HepG2 (cell line): ENCODE data around the gene ELN. TPM values are rescaled to one million over a fixed set of nuclear protein-coding genes. Genes with fewer than 3 reads are reported as not detected.

Experiments used
- ATAC-seq: fragments of 200-7000 bp; cut with Tn5 transposase; 3 replicates; pipeline ENCODE4 v1.9.1; 2020; ENCODE audit warnings: mild to moderate bottlenecking, moderate library complexity
- BruUV-seq: library from RNA; stranded (reverse); fragments of 400-500 nt; replicated peaks from 2 replicates; lab custom pipeline; 2021; lab: Mats Ljungman, UMichigan
- CTCF ChIA-PET: fragments of 300-600 bp; formaldehyde crosslinking; extraction: SDS; loops from one replicate; lab custom pipeline; 2021; ENCODE audit warnings: low total read pairs, inconsistent platforms, low intra/inter-chr PET ratio; lab: Yijun Ruan, JAX
- POLR2A ChIA-PET: fragments of 350-600 bp; sonication (Branson Sonifier 250); formaldehyde crosslinking; loops from one replicate; lab custom pipeline; 2020; ENCODE audit warnings: antibody characterized with exemption, inconsistent platforms; lab: Yijun Ruan, JAX
- DNase-seq: peaks from one replicate; pipeline ENCODE4 v3.0.0-alpha.2; 2015; ENCODE audit warnings: low spot score
- FAIRE-seq: peaks from 3 replicates; lab custom pipeline; 2011; peaks lifted over from hg19 to GRCh38; lab: Jason Lieb, UNC
- H2AFZ ChIP-seq: one replicate; pipeline ENCODE4 v1.6.1; 2011; ENCODE audit warnings: low read length, inconsistent platforms
- H3K27ac ChIP-seq: fragments of 300-600 bp; 3 replicates; pipeline ENCODE4 v1.8.0; 2011; ENCODE audit warnings: mixed run types, mild to moderate bottlenecking, mixed read lengths, low read length, inconsistent platforms; ENCODE audit not compliant: insufficient read depth; ENCODE audit errors: extremely low read length
- H3K27me3 ChIP-seq, 2 experiments: fragments of 200-600 bp in 1 of 2; 2 replicates in 1 of 2; 3 replicates in 1 of 2; pipeline versions ENCODE4 v1.6.0 to v1.8.0; 2011; ENCODE audit warnings: low read length in 2 of 2, mild to moderate bottlenecking in 2 of 2, moderate library complexity in 2 of 2, inconsistent platforms in 1 of 2; ENCODE audit not compliant: insufficient read depth in 2 of 2, control insufficient read depth in 1 of 2
- H3K36me3 ChIP-seq, 2 experiments: fragments of 200-600 bp in 1 of 2; replicated peaks in 1 of 2; 2 replicates in 1 of 2; 3 replicates in 1 of 2; pipeline versions ENCODE4 v1.5.1 to v1.8.0; 2011; ENCODE audit warnings: low read length in 2 of 2, inconsistent platforms in 1 of 2; ENCODE audit not compliant: insufficient read depth in 2 of 2, control insufficient read depth in 1 of 2
- H3K4me1 ChIP-seq: 2 replicates; pipeline ENCODE4 v1.5.1; 2012; ENCODE audit warnings: low read length, inconsistent platforms; ENCODE audit not compliant: insufficient read depth
- H3K4me2 ChIP-seq: 2 replicates; pipeline ENCODE4 v1.6.0; 2011; ENCODE audit warnings: low read depth, low read length, inconsistent platforms
- H3K4me3 ChIP-seq, 3 experiments: fragments of 200-600 bp in 1 of 3; sonication (generic), shearing (Covaris generic) in 1 of 3; replicated peaks in 1 of 3; 2 replicates each; pipeline ENCODE4 v1.5.1; 2011 to 2016; ENCODE audit warnings: low read length in 3 of 3, inconsistent platforms in 2 of 3, low read depth in 2 of 3, mild to moderate bottlenecking in 2 of 3, control low read depth in 1 of 3, mixed read lengths in 1 of 3; ENCODE audit not compliant: insufficient read depth in 1 of 3
- H3K79me2 ChIP-seq: one replicate; pipeline ENCODE4 v1.6.1; 2011; ENCODE audit warnings: low read length, inconsistent platforms; ENCODE audit not compliant: insufficient read depth
- H3K9ac ChIP-seq: 2 replicates; pipeline ENCODE4 v1.6.0; 2011; ENCODE audit warnings: mild to moderate bottlenecking, low read depth, low read length, inconsistent platforms; ENCODE audit not compliant: insufficient read depth
- H3K9me3 ChIP-seq: 2 replicates; pipeline ENCODE4 v1.5.1; 2012; ENCODE audit warnings: mild to moderate bottlenecking, low read length
- H4K20me1 ChIP-seq: 2 replicates; pipeline ENCODE4 v1.6.0; 2011; ENCODE audit warnings: inconsistent platforms, mild to moderate bottlenecking, low read length, moderate library complexity; ENCODE audit not compliant: insufficient read depth
- ATF1 ChIP-seq: IDR thresholded peaks from 2 replicates; pipeline ENCODE4 v1.6.1; 2016; ENCODE audit warnings: mild to moderate bottlenecking, control low read depth
- ATM ChIP-seq: fragments of 450-650 bp; IDR thresholded peaks from 2 replicates; pipeline ENCODE4 v1.7.1; 2017; ENCODE audit warnings: mild to moderate bottlenecking, borderline replicate concordance
- BORCS8-MEF2B ChIP-seq: sonication (generic); formaldehyde crosslinking; IDR thresholded peaks from 2 replicates; pipeline ENCODE4 v1.8.0; 2022; ENCODE audit warnings: mild to moderate bottlenecking, missing genetic modification reagents
- CAMTA2 ChIP-seq: sonication (generic); formaldehyde crosslinking; IDR thresholded peaks from 2 replicates; pipeline ENCODE4 v1.4.0; 2020; ENCODE audit warnings: mild to moderate bottlenecking, missing genetic modification reagents, borderline replicate concordance
- CHCHD3 ChIP-seq: sonication (generic); formaldehyde crosslinking; IDR thresholded peaks from 2 replicates; pipeline ENCODE4 v1.8.0; 2022; ENCODE audit warnings: mild to moderate bottlenecking, missing genetic modification reagents, moderate library complexity
- MAFK ChIP-seq, 2 experiments: IDR thresholded peaks in 1 of 2; conservative IDR thresholded peaks in 1 of 2; 2 replicates each; pipeline ENCODE4 v1.6.1; 2011; ENCODE audit warnings: improper control_type of control experiment in 2 of 2, low read length in 2 of 2
- MIER2 ChIP-seq: IDR thresholded peaks from 2 replicates; pipeline ENCODE4 v1.6.1; 2016; ENCODE audit warnings: missing biosample characterization, missing genetic modification reagents
- NR2F6 ChIP-seq, 2 experiments: IDR thresholded peaks; 2 replicates each; pipeline ENCODE4 v1.6.1; 2016; ENCODE audit warnings: antibody characterized with exemption in 1 of 2, mild to moderate bottlenecking in 1 of 2
- PAF1 ChIP-seq: IDR thresholded peaks from 2 replicates; pipeline ENCODE4 v1.6.1; 2016; ENCODE audit warnings: missing genetic modification reagents, missing compliant biosample characterization
- TBX3 ChIP-seq: fragments of 450-650 bp; IDR thresholded peaks from 2 replicates; pipeline ENCODE4 v1.6.1; 2017; ENCODE audit warnings: antibody characterized with exemption, mild to moderate bottlenecking, inconsistent platforms, borderline replicate concordance
- ZMYM4 ChIP-seq: sonication (generic); formaldehyde crosslinking; IDR thresholded peaks from 2 replicates; pipeline ENCODE4 v1.8.1; 2023; ENCODE audit warnings: mild to moderate bottlenecking, missing genetic modification reagents
- ZNF274 ChIP-seq: sonication (generic); formaldehyde crosslinking; IDR thresholded peaks from 2 replicates; pipeline ENCODE4 v1.5.1; 2020; ENCODE audit warnings: mild to moderate bottlenecking, missing genetic modification reagents
- ZNF652 ChIP-seq: IDR thresholded peaks from 2 replicates; pipeline ENCODE4 v1.6.1; 2016; ENCODE audit warnings: low read depth, borderline replicate concordance
- ZNF83 ChIP-seq: sonication (generic); formaldehyde crosslinking; IDR thresholded peaks from 2 replicates; pipeline ENCODE4 v1.4.0; 2020; ENCODE audit warnings: missing genetic modification reagents, mild to moderate bottlenecking, borderline replicate concordance
- ZZZ3 ChIP-seq: sonication (generic); formaldehyde crosslinking; IDR thresholded peaks from 2 replicates; pipeline ENCODE4 v1.4.0; 2020; ENCODE audit warnings: missing genetic modification reagents, mild to moderate bottlenecking, borderline replicate concordance
- WGBS: methylation state at CpG from one replicate; pipeline ENCODE4 v1.1.6; 2017; ENCODE audit warnings: low lambda C conversion rate; 5-methylcytosine and 5-hydroxymethylcytosine counted together
- in situ Hi-C: cut with HindIII; loops from 2 replicates; pipeline ENCODE4 v1.10.0; 2017; ENCODE audit warnings: low pct_unique_long_range_greater_than_20kb; ENCODE audit not compliant: extremely low pct_ligation_motif_present
- intact Hi-C: fragments of 100-400 bp; cut with micrococcal nuclease; formaldehyde crosslinking; loops from one replicate; pipeline ENCODE4 v1.10.0; 2022; ENCODE audit not compliant: unreplicated experiment
- polyA plus RNA-seq, 8 experiments: library from polyadenylated mRNA; depleted of rRNA in 3 of 8; stranded (reverse) in 7 of 8; unstranded in 1 of 8; fragments of >200 nt; fragmentation: Illumina TruSeq in 4 of 8; extraction: Trizol in 4 of 8; gene quantifications; 2 replicates each; pipeline versions ENCODE4 v1.2.1 to v1.2.3, GENCODE V29; 2011 to 2016; ENCODE audit warnings: low read depth in 4 of 8, missing spikeins in 1 of 8, mixed read lengths in 1 of 8; ENCODE audit not compliant: insufficient read depth in 1 of 8
- total RNA-seq, 5 experiments: library from RNA; depleted of rRNA; stranded (reverse); fragments of >200 nt; fragmentation: Illumina TruSeq; extraction: Trizol; gene quantifications; 2 replicates each; pipeline ENCODE4 v1.2.3, GENCODE V29; 2016; ENCODE audit warnings: low read depth in 1 of 5
- TF ChIP-seq, protein P1 (sequence below): sonication (generic); formaldehyde crosslinking; IDR thresholded peaks from 2 replicates; pipeline ENCODE4 v1.4.0; 2020; ENCODE audit warnings: low read depth, mild to moderate bottlenecking, missing genetic modification reagents
- TF ChIP-seq, protein P2 (sequence below): sonication (generic); formaldehyde crosslinking; IDR thresholded peaks from 2 replicates; pipeline ENCODE4 v1.4.0; 2020; ENCODE audit warnings: mild to moderate bottlenecking, missing genetic modification reagents, borderline replicate concordance
- TF ChIP-seq, protein P3 (sequence below): sonication (generic); formaldehyde crosslinking; IDR thresholded peaks from 2 replicates; pipeline ENCODE4 v1.4.0; 2020; ENCODE audit warnings: missing genetic modification reagents, borderline replicate concordance

ELN gene
- total and polyA plus RNA-seq, 2 of the 13 experiments (the other 11 are each of a cell fraction or from before 2014, with no cell fraction given): 0.15 to 0.37 TPM

- H3K9ac ChIP-seq: no peak overlapping the region
- no TSS peak for BruUV-seq
- DNase-seq (no peak), ATAC-seq (no peak; the same call in 2 of the 3 replicates), FAIRE-seq (no peak)
- intact Hi-C loops: no loop called here
- ChIA-PET CTCF (no interaction called here), POLR2A (no interaction called here)
- H2AFZ ChIP-seq: no peak overlapping the region
- in situ Hi-C loops: no loop called here
- no peaks in the 10 kb centered on the region for H3K9me3 ChIP-seq
- H3K27ac ChIP-seq: no peak overlapping the region
- 95% methylated on average over 15 of the region's 18 CpGs for WGBS
- peaks cover 3 to 21% of the 10 kb centered on the region in 2 experiments; a peak in 3 of 5 replicates for H3K36me3 ChIP-seq
- H3K79me2 ChIP-seq: no peaks in the 10 kb centered on the region
- no peaks in the 10 kb centered on the region for H4K20me1 ChIP-seq
- no peaks in the 10 kb centered on the region for H3K27me3 ChIP-seq
- no peak overlapping the region for H3K4me2 ChIP-seq
- no peaks in the 10 kb centered on the region for H3K4me1 ChIP-seq
- no peak overlapping the region for H3K4me3 ChIP-seq
- no peak for TF ChIP-seq MIER2 (CRISPR knock-in tag)
- no peak for TF ChIP-seq NR2F6 (IDR thresholded peaks at IDR 0.05)
- TF ChIP-seq NR2F6 (CRISPR knock-in tag; IDR thresholded peaks at IDR 0.05): no peak
- TF ChIP-seq, protein P1, sequence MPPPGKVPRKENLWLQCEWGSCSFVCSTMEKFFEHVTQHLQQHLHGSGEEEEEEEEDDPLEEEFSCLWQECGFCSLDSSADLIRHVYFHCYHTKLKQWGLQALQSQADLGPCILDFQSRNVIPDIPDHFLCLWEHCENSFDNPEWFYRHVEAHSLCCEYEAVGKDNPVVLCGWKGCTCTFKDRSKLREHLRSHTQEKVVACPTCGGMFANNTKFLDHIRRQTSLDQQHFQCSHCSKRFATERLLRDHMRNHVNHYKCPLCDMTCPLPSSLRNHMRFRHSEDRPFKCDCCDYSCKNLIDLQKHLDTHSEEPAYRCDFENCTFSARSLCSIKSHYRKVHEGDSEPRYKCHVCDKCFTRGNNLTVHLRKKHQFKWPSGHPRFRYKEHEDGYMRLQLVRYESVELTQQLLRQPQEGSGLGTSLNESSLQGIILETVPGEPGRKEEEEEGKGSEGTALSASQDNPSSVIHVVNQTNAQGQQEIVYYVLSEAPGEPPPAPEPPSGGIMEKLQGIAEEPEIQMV (CRISPR knock-in tag): no peak
- TF ChIP-seq CHCHD3: no peak
- no peak for TF ChIP-seq MAFK (conservative IDR thresholded peaks at IDR 0.05 in 1 of 2, IDR thresholded peaks at IDR 0.05 in 1 of 2; ENCODE audit: low read length in 2 of 2)
- no peak for TF ChIP-seq ATF1
- TF ChIP-seq, protein P2, sequence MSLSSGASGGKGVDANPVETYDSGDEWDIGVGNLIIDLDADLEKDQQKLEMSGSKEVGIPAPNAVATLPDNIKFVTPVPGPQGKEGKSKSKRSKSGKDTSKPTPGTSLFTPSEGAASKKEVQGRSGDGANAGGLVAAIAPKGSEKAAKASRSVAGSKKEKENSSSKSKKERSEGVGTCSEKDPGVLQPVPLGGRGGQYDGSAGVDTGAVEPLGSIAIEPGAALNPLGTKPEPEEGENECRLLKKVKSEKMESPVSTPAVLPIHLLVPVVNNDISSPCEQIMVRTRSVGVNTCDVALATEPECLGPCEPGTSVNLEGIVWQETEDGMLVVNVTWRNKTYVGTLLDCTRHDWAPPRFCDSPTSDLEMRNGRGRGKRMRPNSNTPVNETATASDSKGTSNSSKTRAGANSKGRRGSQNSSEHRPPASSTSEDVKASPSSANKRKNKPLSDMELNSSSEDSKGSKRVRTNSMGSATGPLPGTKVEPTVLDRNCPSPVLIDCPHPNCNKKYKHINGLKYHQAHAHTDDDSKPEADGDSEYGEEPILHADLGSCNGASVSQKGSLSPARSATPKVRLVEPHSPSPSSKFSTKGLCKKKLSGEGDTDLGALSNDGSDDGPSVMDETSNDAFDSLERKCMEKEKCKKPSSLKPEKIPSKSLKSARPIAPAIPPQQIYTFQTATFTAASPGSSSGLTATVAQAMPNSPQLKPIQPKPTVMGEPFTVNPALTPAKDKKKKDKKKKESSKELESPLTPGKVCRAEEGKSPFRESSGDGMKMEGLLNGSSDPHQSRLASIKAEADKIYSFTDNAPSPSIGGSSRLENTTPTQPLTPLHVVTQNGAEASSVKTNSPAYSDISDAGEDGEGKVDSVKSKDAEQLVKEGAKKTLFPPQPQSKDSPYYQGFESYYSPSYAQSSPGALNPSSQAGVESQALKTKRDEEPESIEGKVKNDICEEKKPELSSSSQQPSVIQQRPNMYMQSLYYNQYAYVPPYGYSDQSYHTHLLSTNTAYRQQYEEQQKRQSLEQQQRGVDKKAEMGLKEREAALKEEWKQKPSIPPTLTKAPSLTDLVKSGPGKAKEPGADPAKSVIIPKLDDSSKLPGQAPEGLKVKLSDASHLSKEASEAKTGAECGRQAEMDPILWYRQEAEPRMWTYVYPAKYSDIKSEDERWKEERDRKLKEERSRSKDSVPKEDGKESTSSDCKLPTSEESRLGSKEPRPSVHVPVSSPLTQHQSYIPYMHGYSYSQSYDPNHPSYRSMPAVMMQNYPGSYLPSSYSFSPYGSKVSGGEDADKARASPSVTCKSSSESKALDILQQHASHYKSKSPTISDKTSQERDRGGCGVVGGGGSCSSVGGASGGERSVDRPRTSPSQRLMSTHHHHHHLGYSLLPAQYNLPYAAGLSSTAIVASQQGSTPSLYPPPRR (CRISPR knock-in tag): no peak
- TF ChIP-seq BORCS8-MEF2B (CRISPR knock-in tag): no peak
- no peak for TF ChIP-seq CAMTA2
- TF ChIP-seq PAF1 (CRISPR knock-in tag): no peak
- no peak for TF ChIP-seq ZZZ3 (CRISPR knock-in tag)
- TF ChIP-seq, protein P3, sequence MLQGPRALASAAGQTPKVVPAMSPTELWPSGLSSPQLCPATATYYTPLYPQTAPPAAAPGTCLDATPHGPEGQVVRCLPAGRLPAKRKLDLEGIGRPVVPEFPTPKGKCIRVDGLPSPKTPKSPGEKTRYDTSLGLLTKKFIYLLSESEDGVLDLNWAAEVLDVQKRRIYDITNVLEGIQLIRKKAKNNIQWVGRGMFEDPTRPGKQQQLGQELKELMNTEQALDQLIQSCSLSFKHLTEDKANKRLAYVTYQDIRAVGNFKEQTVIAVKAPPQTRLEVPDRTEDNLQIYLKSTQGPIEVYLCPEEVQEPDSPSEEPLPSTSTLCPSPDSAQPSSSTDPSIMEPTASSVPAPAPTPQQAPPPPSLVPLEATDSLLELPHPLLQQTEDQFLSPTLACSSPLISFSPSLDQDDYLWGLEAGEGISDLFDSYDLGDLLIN: no peak
- no peak for TF ChIP-seq ZNF652 (CRISPR knock-in tag)
- no peak for TF ChIP-seq ZMYM4 (CRISPR knock-in tag)
- TF ChIP-seq ATM: no peak
- TF ChIP-seq ZNF274: no peak
- TF ChIP-seq TBX3: no peak
- no peak for TF ChIP-seq ZNF83 (CRISPR knock-in tag)
Observed at GRCh38 chr7:74106846-74107245, 78.9 kb downstream of the ELN start.
